ENCODE data around the gene CCDC54. TPM values are rescaled to one million over a fixed set of nuclear protein-coding genes. Genes with fewer than 3 reads are reported as not detected.

CCDC54 gene
- total RNA-seq, 1 donor from 2014 or later = not detected

- no peak for DNase-seq (ENCODE audit: low spot score)
- intact Hi-C loops (cut with DNase I) = no loop called here
Observed at GRCh38 chr3:107384907-107385306, 7.7 kb downstream of the CCDC54 start.

- intact Hi-C loops (cut with DNase I) = no loop called here
- no peak for DNase-seq (ENCODE audit: low spot score)
Observed at GRCh38 chr3:107387555-107387954, 10.3 kb downstream of the CCDC54 start.

DNA sequence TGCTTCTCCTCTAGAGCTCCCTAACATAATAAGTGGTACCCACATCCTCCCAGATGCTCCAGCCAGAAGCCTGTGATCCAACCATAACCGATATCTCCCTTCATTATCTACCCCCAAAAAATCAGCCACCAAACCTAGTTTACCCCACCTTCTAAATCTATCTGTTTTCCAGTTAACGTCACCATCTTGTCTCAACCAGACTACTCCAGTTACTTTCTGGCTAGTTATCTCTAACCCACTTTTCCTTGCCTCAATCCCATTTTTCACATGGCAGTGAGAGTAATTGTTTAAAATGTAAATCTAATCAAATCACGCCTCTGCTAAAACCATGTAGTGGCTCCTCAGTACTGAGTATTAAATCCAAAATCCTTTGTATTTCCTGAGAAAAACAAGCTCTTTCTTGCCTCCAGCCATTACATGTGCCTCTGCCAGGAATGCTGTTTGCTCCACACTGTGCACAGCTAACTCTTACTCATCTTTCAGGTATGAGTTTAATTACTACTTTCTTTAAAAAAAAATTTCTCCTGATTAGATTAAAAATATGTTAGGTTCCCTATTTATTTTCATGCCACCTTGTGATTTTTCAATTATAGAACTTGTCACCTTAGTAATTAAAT is 15.4 kb downstream of the CCDC54 start:
- DNase-seq (ENCODE audit: low spot score) = no peak
- intact Hi-C loops (cut with DNase I) = no loop called here

- intact Hi-C loops (cut with DNase I) = no loop called here
- no peak for DNase-seq (ENCODE audit: low spot score)
Observed at GRCh38 chr3:107394502-107394901, 17.3 kb downstream of the CCDC54 start.

DNA sequence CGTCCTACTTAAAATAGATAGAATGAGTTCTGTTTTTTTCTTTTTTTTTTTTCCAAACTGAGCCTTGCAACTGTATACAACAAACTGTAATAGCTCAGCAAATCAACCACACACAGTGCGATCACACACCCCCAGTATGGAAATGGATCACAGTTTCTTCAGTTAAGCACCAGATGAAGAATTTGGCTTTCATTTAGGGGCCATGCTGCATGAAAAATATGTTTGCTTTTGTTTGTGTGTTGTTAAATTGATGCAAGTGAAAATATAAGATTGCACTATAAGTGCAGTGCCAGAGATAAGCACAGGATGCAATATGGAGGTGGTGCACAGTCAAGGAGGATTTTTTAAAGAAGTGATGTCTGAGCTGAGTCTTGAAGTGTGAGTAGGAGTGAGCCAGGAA is 17.8 kb downstream of the CCDC54 start:
- intact Hi-C loops (cut with DNase I) = no loop called here
- no peak for DNase-seq (ENCODE audit: low spot score)

DNA sequence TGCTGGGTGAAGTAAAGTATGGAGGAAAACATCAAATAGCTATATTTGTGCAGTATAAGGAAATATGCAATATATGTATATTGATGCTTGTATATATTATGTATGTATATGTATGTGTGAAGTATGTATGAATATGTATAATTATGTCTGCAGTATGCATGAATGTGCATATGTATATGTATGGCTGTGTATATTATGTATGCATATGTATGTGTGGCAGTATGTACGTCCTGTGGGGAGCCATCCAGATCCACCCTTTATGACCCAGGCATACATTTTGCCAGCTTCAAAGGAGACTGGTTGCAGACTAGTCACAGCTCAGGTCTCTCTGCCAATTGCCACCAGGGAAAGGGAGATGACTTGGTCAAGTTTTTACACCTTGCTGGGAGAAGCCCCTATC is 24.1 kb downstream of the CCDC54 start:
- DNase-seq (ENCODE audit: low spot score) = no peak
- intact Hi-C loops (cut with DNase I) = no loop called here

- no peak for DNase-seq (ENCODE audit: low spot score)
- intact Hi-C loops (cut with DNase I) = no loop called here
Observed at GRCh38 chr3:107402214-107402613, 25.0 kb downstream of the CCDC54 start.

- no peak for DNase-seq (ENCODE audit: low spot score)
- intact Hi-C loops (cut with DNase I) = no loop called here
Observed at GRCh38 chr3:107404727-107405469, 27.7 kb downstream of the CCDC54 start.

DNA sequence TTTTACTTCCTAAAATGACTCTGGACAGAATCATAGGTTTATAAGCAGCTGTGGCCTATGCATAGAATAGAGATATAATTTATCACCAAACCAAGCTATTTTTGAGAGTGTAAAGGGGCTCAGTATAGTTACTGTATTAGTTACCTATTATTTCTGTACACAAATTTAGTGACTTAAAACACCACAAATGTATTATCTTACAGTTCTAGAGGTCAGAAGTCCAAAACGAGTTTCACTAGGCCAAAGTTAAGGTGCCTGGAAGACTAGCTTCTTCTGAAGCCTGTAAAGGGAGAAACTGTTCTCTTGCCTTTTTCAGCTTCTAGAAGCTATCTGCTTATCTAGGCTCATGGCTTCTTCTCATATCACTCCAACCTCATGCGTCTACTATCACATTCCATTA is 30.1 kb downstream of the CCDC54 start:
- intact Hi-C loops (cut with DNase I) = no loop called here

GRCh38 chr3:107408513-107408912 is 31.3 kb downstream of the CCDC54 start:
- intact Hi-C loops (cut with DNase I) = no loop called here

More for the DNA sequence above, 30.1 kb downstream of the CCDC54 start:
- no peak for DNase-seq (ENCODE audit: low spot score)

GRCh38 chr3:107409365-107409764 is 32.1 kb downstream of the CCDC54 start:
- intact Hi-C loops (cut with DNase I) = no loop called here
- DNase-seq (ENCODE audit: low spot score) = no peak

More at GRCh38 chr3:107408513-107408912, 31.3 kb downstream of the CCDC54 start:
- DNase-seq (ENCODE audit: low spot score) = no peak

GRCh38 chr3:107410606-107411005 is 33.4 kb downstream of the CCDC54 start:
- intact Hi-C loops (cut with DNase I) = no loop called here
- no peak for DNase-seq (ENCODE audit: low spot score)

DNA sequence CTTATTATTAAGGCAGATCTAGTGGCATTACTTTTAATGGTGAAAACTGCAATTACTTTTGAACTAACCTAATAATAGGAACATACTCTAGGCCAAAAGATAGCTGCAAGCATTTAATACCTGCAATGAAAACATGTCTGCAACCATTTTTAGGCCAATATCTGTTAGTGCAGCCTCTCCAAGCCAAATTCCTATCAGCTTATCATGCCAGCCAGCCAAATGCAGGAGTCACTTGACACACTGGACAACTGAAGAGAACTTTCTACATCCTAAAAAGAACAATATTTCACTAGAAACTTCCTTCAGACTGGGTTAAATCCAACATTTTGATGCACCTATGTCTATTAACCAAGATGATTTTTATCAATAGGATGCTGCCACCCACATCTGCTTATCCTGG is 33.8 kb downstream of the CCDC54 start:
- intact Hi-C loops (cut with DNase I) = no loop called here
- no peak for DNase-seq (ENCODE audit: low spot score)

DNA sequence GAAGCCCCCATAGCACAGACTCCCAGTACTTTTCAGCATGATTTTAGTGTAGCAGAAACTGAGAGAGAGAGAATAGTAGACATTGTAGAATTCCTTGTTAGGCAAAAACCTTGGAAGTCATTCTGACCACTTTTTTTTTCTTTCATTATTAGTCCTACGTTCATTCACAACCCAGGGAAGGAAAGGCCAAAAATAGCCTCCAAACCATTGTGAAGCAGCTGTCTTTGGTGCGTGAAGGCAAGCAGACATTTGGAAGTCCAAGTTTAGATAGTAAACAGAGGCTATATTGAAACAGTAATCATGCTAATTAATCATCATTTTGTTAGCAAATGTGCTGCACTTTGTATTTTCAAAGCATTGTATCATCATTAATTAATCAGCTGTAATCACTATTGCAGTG is 34.5 kb downstream of the CCDC54 start:
- DNase-seq (ENCODE audit: low spot score) = no peak
- intact Hi-C loops (cut with DNase I) = no loop called here

GRCh38 chr3:107412376-107412775 is 35.1 kb downstream of the CCDC54 start:
- no peak for DNase-seq (ENCODE audit: low spot score)
- intact Hi-C loops (cut with DNase I) = no loop called here

GRCh38 chr3:107413264-107413663 is 36.0 kb downstream of the CCDC54 start:
- no peak for DNase-seq (ENCODE audit: low spot score)
- intact Hi-C loops (cut with DNase I) = no loop called here

GRCh38 chr3:107414325-107414964 is 37.2 kb downstream of the CCDC54 start:
- DNase-seq (ENCODE audit: low spot score) = no peak
- intact Hi-C loops (cut with DNase I) = no loop called here

GRCh38 chr3:107416138-107416537 is 38.9 kb downstream of the CCDC54 start:
- intact Hi-C loops (cut with DNase I) = no loop called here

DNA sequence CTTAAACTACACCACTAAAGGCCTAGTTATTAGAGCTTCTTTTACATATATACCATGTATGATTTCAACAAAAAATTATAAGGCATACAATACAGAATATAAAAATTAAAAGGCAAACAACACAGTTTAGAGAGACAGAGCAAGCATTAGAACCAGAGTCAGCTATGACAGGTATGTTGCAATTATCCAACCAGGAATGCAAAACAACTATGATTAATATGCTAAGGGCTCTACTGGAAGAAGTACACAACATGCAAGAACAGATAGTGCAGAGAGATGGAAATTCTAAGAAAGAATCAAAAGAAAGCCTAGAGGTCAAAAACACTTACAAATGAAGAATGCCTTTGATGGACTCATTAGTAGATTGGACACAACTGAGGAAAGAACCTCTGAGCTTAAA is 39.6 kb downstream of the CCDC54 start:
- no peak for DNase-seq (ENCODE audit: low spot score)
- intact Hi-C loops (cut with DNase I) = no loop called here

More at GRCh38 chr3:107416138-107416537, 38.9 kb downstream of the CCDC54 start:
- DNase-seq (ENCODE audit: low spot score) = no peak

- DNase-seq (ENCODE audit: low spot score) = no peak
- intact Hi-C loops (cut with DNase I) = loop anchor here (10.0 kb wide), 1 partner anchor 176 kb away; no protein-coding TSS in a partner anchor
Observed at GRCh38 chr3:107421170-107421792, 44.0 kb downstream of the CCDC54 start.
